ENCODE results near the gene GTF2H1. TPM values are rescaled to one million over a fixed set of nuclear protein-coding genes. Genes with fewer than 3 reads are reported as not detected.
"Not testable (repeated sequence)": the region's sequence is repeated elsewhere in the genome, so short reads cannot be mapped to it uniquely, and the experiment has no call there.

The GTF2H1 gene
- total RNA-seq, 1 experiment from 2014 or later = 111 TPM

- DNase-seq (ENCODE audit: low spot score) = no peak
- in situ Hi-C loops (cut with HindIII; ENCODE audit: low sequenced_read_pairs) = no loop called here
Measured at GRCh38 chr11:18314784-18315523, 7.4 kb upstream of the GTF2H1 start.

- no peak for DNase-seq (ENCODE audit: low spot score)
- in situ Hi-C loops (cut with HindIII; ENCODE audit: low sequenced_read_pairs) = no loop called here
Measured at GRCh38 chr11:18315893-18316292, 6.5 kb upstream of the GTF2H1 start.

- no peak for DNase-seq (ENCODE audit: low spot score)
- in situ Hi-C loops (cut with HindIII; ENCODE audit: low sequenced_read_pairs) = no loop called here
Measured at GRCh38 chr11:18317551-18317950, 4.8 kb upstream of the GTF2H1 start.

GRCh38 chr11:18319914-18320313 lies 2.5 kb upstream of the GTF2H1 start:
- in situ Hi-C loops (cut with HindIII; ENCODE audit: low sequenced_read_pairs) = no loop called here
- no peak for DNase-seq (ENCODE audit: low spot score)

- in situ Hi-C loops (cut with HindIII; ENCODE audit: low sequenced_read_pairs) = no loop called here
- DNase-seq (ENCODE audit: low spot score) = no peak
Measured at GRCh38 chr11:18320617-18321016, 1.8 kb upstream of the GTF2H1 start.

GRCh38 chr11:18321578-18321968 lies 794 bp upstream of the GTF2H1 start:
- in situ Hi-C loops (cut with HindIII; ENCODE audit: low sequenced_read_pairs) = no loop called here
- DNase-seq (ENCODE audit: low spot score) = no peak

GRCh38 chr11:18322818-18323570 lies 627 bp downstream of the GTF2H1 start:
- peak; percentile 13 for DNase-seq (ENCODE audit: low spot score)

GRCh38 chr11:18323881-18324280 lies 1.5 kb downstream of the GTF2H1 start:
- DNase-seq (ENCODE audit: low spot score); in situ Hi-C loops (cut with HindIII; ENCODE audit: low sequenced_read_pairs): not testable (repeated sequence)

More at GRCh38 chr11:18322818-18323570, 627 bp downstream of the GTF2H1 start:
- in situ Hi-C loops (cut with HindIII; ENCODE audit: low sequenced_read_pairs) = no loop called here

- DNase-seq (ENCODE audit: low spot score) = no peak
- in situ Hi-C loops (cut with HindIII; ENCODE audit: low sequenced_read_pairs) = no loop called here
Measured at GRCh38 chr11:18324381-18324780, 2.0 kb downstream of the GTF2H1 start.

GRCh38 chr11:18329196-18329870 lies 7.0 kb downstream of the GTF2H1 start:
- in situ Hi-C loops (cut with HindIII; ENCODE audit: low sequenced_read_pairs) = no loop called here
- no peak for DNase-seq (ENCODE audit: low spot score)

GRCh38 chr11:18330921-18331320 lies 8.6 kb downstream of the GTF2H1 start:
- no peak for DNase-seq (ENCODE audit: low spot score)
- in situ Hi-C loops (cut with HindIII; ENCODE audit: low sequenced_read_pairs) = no loop called here

GRCh38 chr11:18332302-18332701 lies 9.9 kb downstream of the GTF2H1 start:
- in situ Hi-C loops (cut with HindIII; ENCODE audit: low sequenced_read_pairs) = no loop called here
- DNase-seq (ENCODE audit: low spot score) = no peak

- no peak for DNase-seq (ENCODE audit: low spot score)
- in situ Hi-C loops (cut with HindIII; ENCODE audit: low sequenced_read_pairs) = no loop called here
Measured at GRCh38 chr11:18332891-18333290, 10.5 kb downstream of the GTF2H1 start.

- in situ Hi-C loops (cut with HindIII; ENCODE audit: low sequenced_read_pairs) = no loop called here
- DNase-seq (ENCODE audit: low spot score) = no peak
Measured at GRCh38 chr11:18347471-18348125, 25.2 kb downstream of the GTF2H1 start.

GRCh38 chr11:18352581-18352980 lies 30.2 kb downstream of the GTF2H1 start:
- in situ Hi-C loops (cut with HindIII; ENCODE audit: low sequenced_read_pairs) = no loop called here

GRCh38 chr11:18358646-18359045 lies 36.3 kb downstream of the GTF2H1 start:
- in situ Hi-C loops (cut with HindIII; ENCODE audit: low sequenced_read_pairs) = no loop called here

More at GRCh38 chr11:18352581-18352980, 30.2 kb downstream of the GTF2H1 start:
- no peak for DNase-seq (ENCODE audit: low spot score)

GRCh38 chr11:18361154-18361553 lies 38.8 kb downstream of the GTF2H1 start:
- in situ Hi-C loops (cut with HindIII; ENCODE audit: low sequenced_read_pairs) = no loop called here
- no peak for DNase-seq (ENCODE audit: low spot score)

More at GRCh38 chr11:18358646-18359045, 36.3 kb downstream of the GTF2H1 start:
- no peak for DNase-seq (ENCODE audit: low spot score)

- in situ Hi-C loops (cut with HindIII; ENCODE audit: low sequenced_read_pairs) = no loop called here
- DNase-seq (ENCODE audit: low spot score) = no peak
Measured at GRCh38 chr11:18364495-18365073, 42.2 kb downstream of the GTF2H1 start.

- in situ Hi-C loops (cut with HindIII; ENCODE audit: low sequenced_read_pairs) = no loop called here
- no peak for DNase-seq (ENCODE audit: low spot score)
Measured at GRCh38 chr11:18365741-18366140, 43.4 kb downstream of the GTF2H1 start.

All from G401 (cell line).